ENCODE data around the gene SLC7A1.

SLC7A1 gene

GRCh38 chr13:29507356-29507755 is 88.1 kb downstream of the SLC7A1 start:
- DNase-seq = peak; percentile 15

GRCh38 chr13:29505950-29506349 is 89.5 kb downstream of the SLC7A1 start:
- DNase-seq = no peak

- no peak for DNase-seq
Measured at GRCh38 chr13:29505511-29505910, 90.0 kb downstream of the SLC7A1 start.

GRCh38 chr13:29504691-29505090 is 90.8 kb downstream of the SLC7A1 start:
- no peak for DNase-seq

GRCh38 chr13:29503041-29503837 is 92.2 kb downstream of the SLC7A1 start:
- DNase-seq = no peak

GRCh38 chr13:29502391-29503008 is 93.0 kb downstream of the SLC7A1 start:
- DNase-seq = no peak

GRCh38 chr13:29501674-29502073 is 93.8 kb downstream of the SLC7A1 start:
- DNase-seq = no peak

- no peak for DNase-seq
Measured at GRCh38 chr13:29500386-29500785, 95.1 kb downstream of the SLC7A1 start.

GRCh38 chr13:29499506-29500165 is 95.9 kb downstream of the SLC7A1 start:
- no peak for DNase-seq

GRCh38 chr13:29498426-29499040 is 97.0 kb downstream of the SLC7A1 start:
- DNase-seq = no peak

GRCh38 chr13:29497137-29497654 is 98.3 kb downstream of the SLC7A1 start:
- DNase-seq = no peak

- no peak for DNase-seq
Measured at GRCh38 chr13:29496241-29496712, 99.2 kb downstream of the SLC7A1 start.

- no peak for DNase-seq
Measured at GRCh38 chr13:29494520-29494919, 101.0 kb downstream of the SLC7A1 start.

GRCh38 chr13:29493796-29494195 is 101.7 kb downstream of the SLC7A1 start:
- DNase-seq = no peak

GRCh38 chr13:29491248-29491647 is 104.2 kb downstream of the SLC7A1 start:
- DNase-seq = no peak

- no peak for DNase-seq
Measured at GRCh38 chr13:29490561-29490885, 105.0 kb downstream of the SLC7A1 start.

- no peak for DNase-seq
Measured at GRCh38 chr13:29489650-29490560, 105.6 kb downstream of the SLC7A1 start.

- DNase-seq = no peak
Measured at GRCh38 chr13:29487466-29488454, 107.7 kb downstream of the SLC7A1 start.

GRCh38 chr13:29486551-29486950 is 108.9 kb downstream of the SLC7A1 start:
- DNase-seq = no peak

- DNase-seq = no peak
Measured at GRCh38 chr13:29484796-29485195, 110.7 kb downstream of the SLC7A1 start.

- DNase-seq = peak; percentile 46
Measured at GRCh38 chr13:29484236-29484635, 111.3 kb downstream of the SLC7A1 start.
